DMS79 treated with DMSO at 0.1 percent for 48 hours (cell line): ENCODE results near the gene STPG1.

Source experiments
- DNase-seq: peaks from one replicate; lab custom pipeline; 2025; lab: John Stamatoyannopoulos, UW

STPG1 gene

DNA sequence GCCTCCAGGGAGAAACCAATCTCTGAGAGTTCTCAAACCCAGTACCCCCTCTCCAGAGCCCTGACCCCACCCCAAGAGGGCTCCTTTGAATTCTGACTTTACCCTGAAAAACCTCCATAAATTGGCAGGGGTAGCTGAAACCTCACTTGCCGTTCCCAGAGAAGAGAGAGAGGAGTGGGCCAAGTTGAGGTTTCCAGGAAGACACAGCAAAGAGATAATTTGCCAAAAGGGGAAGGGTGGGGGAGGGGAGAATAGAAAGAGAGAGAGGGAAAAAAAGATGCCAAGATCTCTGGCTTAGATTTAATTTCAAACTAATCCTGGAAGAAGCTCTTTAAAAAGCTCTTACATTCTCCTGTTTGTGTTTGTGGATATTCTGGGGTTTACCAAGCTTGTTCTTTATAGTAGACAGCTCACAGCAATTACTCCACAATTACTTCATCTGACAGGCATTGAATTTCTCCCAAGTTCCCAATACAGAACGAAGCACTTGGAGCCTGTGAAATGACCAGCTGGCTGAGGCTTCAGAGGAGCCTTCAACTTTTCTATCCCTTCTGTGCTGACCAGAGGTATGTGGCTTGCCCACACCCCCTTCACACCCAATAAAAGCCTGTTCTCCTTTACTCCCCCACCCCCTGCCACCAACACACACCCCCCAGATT lies 95.5 kb downstream of the STPG1 start:
- DNase-seq: no peak

DNA sequence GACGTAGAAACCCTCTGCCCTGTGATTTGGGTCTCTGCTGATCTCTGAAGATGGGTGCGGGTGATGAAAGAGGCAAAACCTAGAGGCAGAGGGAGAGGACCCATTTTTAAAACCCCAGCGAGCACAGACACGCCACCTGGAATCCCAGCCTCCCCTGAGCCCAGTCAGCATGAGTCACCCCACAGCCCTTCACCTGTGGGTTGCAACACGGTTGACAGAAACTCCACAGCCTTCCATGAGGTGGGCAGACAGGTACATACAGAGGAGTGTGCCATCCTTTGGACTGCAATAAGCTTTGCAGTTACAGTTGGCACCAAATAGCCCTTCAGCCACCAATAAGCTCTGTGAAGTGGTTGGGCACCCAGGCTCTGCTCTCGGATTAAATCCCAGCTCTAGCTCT lies 96.5 kb downstream of the STPG1 start:
- no peak for DNase-seq

DNA sequence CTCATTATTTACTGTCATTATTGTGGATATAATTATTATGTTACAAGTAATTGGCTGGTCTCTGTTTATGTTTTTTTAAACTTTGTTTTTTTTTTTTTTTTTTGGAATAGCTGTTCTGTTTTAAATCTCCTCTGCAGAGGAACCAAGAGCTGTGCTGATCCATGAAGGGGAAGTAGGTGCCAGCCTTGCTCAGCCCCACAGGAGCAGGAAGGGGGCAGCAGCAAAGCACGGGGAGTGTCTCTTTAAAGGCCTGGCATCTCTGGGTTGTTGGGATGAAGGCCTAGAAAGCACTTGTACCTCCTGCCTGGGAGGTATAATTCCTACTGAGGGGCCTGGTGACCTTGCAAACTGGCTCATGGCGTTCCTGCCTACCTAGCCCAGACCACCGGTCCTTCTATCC lies 96.9 kb downstream of the STPG1 start:
- no peak for DNase-seq

DNA sequence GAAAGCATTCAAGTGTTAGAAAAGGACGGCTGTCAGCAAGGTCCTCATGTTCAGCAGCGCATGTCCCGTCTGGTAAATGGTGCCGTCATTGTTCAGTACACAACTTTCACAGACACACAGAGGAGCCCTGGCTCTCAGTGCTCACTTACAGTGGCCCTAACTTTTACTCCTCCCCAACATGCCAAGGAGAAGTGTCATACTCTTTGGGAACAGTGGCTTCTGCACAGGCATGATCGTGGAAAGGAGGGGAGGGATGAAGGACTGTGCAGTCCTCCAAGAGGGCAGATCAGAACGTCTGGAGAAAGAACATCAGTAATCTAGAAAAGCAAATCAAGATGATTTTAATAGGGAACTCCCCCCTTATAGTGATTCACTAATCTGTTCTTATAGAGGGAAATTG lies 98.2 kb downstream of the STPG1 start:
- DNase-seq: peak; percentile 85

DNA sequence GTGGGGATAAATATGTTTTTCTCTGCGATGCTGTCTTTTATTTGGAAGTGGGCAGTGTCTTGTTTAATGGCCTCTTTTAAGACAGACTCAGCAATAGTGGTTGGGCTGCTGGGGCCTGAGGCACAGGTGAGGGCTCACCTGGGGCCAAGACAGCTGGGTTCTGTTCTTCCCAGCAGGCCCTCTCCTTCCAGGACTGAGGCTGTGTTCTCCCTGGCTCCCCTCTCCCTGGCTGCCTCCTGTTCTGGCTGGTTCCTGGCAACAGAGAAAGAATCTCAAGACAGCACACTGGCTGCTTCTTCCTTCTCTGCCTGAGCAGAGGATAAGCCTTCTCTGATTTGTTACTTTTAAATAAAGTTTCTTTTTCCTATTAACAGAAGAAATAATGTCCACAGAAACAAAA lies 101.8 kb downstream of the STPG1 start:
- no peak for DNase-seq

DNA sequence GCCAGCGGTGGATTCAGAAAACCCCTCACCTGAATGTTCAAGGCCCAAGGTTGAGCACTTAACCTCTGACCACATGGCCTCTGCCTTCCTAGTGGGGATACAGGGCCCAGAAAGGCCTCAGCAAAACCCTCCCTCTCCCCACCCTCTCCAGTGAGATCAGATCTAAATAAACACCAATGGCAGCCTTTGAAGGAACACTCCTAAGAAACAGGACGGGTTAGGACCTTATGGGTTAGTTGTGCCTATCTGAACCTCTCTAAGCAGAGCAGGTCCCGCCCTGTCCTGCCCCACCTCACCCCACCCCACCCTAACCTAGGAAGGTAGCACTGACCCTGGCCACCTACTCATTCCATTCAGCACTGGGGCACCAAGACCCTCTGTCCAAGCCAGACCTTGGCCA lies 102.3 kb downstream of the STPG1 start:
- DNase-seq: no peak

DNA sequence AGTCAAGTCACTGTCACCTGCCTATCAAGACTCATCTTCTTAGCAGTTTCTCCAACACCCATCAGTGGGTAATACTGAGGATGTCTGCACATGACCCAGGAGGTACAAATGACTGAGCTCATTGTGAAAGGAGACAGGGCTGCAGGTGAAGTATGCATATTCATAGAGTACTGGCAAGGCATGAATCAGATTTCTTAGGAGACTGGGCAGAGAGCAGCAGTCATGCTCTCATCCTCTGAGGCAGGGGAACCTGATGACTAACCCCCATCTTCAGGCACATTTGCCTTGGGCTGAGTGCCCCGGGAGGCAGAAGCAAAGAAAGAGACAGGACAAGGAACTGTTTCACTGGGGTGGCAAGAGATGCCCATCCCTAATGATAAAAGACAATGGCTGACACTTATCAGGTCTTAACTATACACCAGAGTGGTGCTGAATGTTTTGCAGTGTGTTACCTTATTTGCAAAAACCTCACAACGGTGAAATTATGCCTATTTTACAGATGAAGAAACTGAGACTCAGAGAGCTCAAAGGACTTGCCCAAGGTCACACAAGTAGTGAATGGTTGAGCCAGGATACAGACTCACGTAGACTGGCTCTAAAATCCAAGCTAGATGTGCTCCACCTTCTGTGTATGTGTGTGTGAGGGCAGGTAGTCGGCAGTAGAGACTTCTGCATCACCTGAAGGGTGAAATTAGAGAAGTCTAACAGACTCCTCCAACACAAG lies 103.7 kb downstream of the STPG1 start:
- DNase-seq: no peak

DNA sequence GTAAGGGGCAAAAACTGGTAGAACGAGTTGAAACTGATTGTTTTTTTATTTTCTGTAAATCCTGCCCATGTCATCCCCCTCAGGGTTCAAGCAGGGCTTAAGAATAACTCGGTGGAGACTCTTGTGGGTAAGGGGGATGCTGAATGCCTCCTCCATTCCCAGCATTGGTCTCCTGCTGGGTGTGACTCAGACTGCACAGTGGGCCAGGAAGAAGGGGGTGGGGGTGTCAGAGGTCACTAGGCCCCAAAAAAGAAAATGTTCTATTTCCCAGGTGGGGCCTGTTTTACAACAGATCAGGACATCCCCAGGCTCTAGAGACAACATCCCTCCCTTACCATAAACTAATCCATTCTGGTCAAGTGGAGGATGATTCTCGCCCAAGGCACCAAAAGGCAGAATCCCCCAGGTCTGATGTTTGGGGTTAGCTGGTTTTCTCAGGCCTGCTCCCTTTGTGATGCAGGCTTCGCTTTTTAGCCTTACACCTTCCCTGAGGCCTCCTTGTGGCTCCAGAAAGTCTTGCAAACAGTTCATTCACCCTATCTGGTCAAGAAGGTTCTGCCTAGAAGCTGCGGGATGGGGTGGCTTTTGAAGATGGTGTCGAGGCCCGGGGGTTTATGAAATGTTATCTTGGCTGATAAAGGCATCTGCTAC lies 105.1 kb downstream of the STPG1 start:
- DNase-seq: no peak
